HEK293T (cell line): ENCODE data around the gene TEAD1.

ENCODE experiments used
- BHLHE40 ChIP-seq: fragments of 450-650 bp; IDR thresholded peaks from 2 replicates; pipeline ENCODE4 v1.6.1; 2016; ENCODE audit warnings: mild to moderate bottlenecking, moderate library complexity, borderline replicate concordance
- FOXK2 ChIP-seq: fragments of 450-650 bp; IDR thresholded peaks from 2 replicates; pipeline ENCODE4 v1.6.1; 2016; ENCODE audit warnings: mild to moderate bottlenecking
- NFRKB ChIP-seq: fragments of 450-650 bp; IDR thresholded peaks from 2 replicates; pipeline ENCODE4 v1.6.1; 2016; ENCODE audit warnings: mild to moderate bottlenecking, moderate library complexity
- TARDBP ChIP-seq: fragments of 450-650 bp; IDR thresholded peaks from 2 replicates; pipeline ENCODE4 v1.6.1; 2016

GRCh38 chr11:12835286-12835685 is 161.1 kb downstream of the TEAD1 start:
- no peak for TF ChIP-seq FOXK2
- TF ChIP-seq BHLHE40: no peak
- TF ChIP-seq NFRKB: no peak
- no peak for TF ChIP-seq TARDBP
